T-helper 1 cell treated with Interleukin-12 subunit alpha and Interleukin-12 subunit beta and Interleukin-4 antibody, amounts not matched to agents 30 ng/mL and 1 ng/mL, for 36 hours (primary cell): Measurements from ENCODE around the gene FAM53B. TPM values are rescaled to one million over a fixed set of nuclear protein-coding genes. Genes with fewer than 3 reads are reported as not detected.

Experiments used
- intact Hi-C: fragments of 100-400 bp; cut with micrococcal nuclease; formaldehyde crosslinking; loops from one replicate; pipeline ENCODE4 v1.15.1; 2024
- total RNA-seq: library from RNA; stranded (reverse); gene quantifications from 2 replicates; pipeline ENCODE4 v1.2.3, GENCODE V29; 2022

Gene FAM53B
- total RNA-seq, 1 donor from 2014 or later, result 35.0 TPM

- intact Hi-C loops, result loop anchor here (5.0 kb wide), 1 partner anchor 218 kb away; no protein-coding TSS in a partner anchor
These were observed 44.5 kb downstream of the FAM53B start for GRCh38 chr10:124699471-124700292.

- intact Hi-C loops, result loop anchor here (5.0 kb wide), 1 partner anchor 218 kb away; no protein-coding TSS in a partner anchor
These were observed 45.4 kb downstream of the FAM53B start for GRCh38 chr10:124698545-124699469.

- intact Hi-C loops, result loop anchor here (2.0 to 5.0 kb wide), 2 partner anchors 43 to 219 kb away; no protein-coding TSS in a partner anchor
These were observed 46.2 kb downstream of the FAM53B start for GRCh38 chr10:124697837-124698544.

GRCh38 chr10:124697443-124697836, 46.7 kb downstream of the FAM53B start:
- intact Hi-C loops, result loop anchor here (2.0 to 5.0 kb wide), 2 partner anchors 43 to 220 kb away; no protein-coding TSS in a partner anchor

GRCh38 chr10:124696446-124697392, 47.5 kb downstream of the FAM53B start:
- intact Hi-C loops, result loop anchor here (1.0 to 5.0 kb wide), 5 partner anchors 8 to 221 kb away; no protein-coding TSS in a partner anchor

GRCh38 chr10:124695259-124695658, 48.9 kb downstream of the FAM53B start:
- intact Hi-C loops, result loop anchor here (5.0 kb wide), 1 partner anchor 222 kb away; no protein-coding TSS in a partner anchor

GRCh38 chr10:124694481-124695220, 49.5 kb downstream of the FAM53B start:
- intact Hi-C loops, result loop anchor here (5.0 kb wide), 1 partner anchor 223 kb away; no protein-coding TSS in a partner anchor

GRCh38 chr10:124693801-124694416, 50.3 kb downstream of the FAM53B start:
- intact Hi-C loops, result no loop called here

GRCh38 chr10:124693396-124693795, 50.8 kb downstream of the FAM53B start:
- intact Hi-C loops, result no loop called here

GRCh38 chr10:124692100-124692446, 52.1 kb downstream of the FAM53B start:
- intact Hi-C loops, result no loop called here

GRCh38 chr10:124691421-124692099, 52.6 kb downstream of the FAM53B start:
- intact Hi-C loops, result no loop called here

GRCh38 chr10:124691002-124691401, 53.2 kb downstream of the FAM53B start:
- intact Hi-C loops, result no loop called here

- intact Hi-C loops, result loop anchor here (1.0 to 2.0 kb wide), 4 partner anchors 13 to 42 kb away; no protein-coding TSS in a partner anchor
These were observed 54.2 kb downstream of the FAM53B start for GRCh38 chr10:124689911-124690498.

- intact Hi-C loops, result loop anchor here (1.0 to 2.0 kb wide), 8 partner anchors 7 to 75 kb away; no protein-coding TSS in a partner anchor
These were observed 55.1 kb downstream of the FAM53B start for GRCh38 chr10:124688889-124689670.

- intact Hi-C loops, result loop anchor here (1.0 to 2.0 kb wide), 5 partner anchors 8 to 74 kb away; no protein-coding TSS in a partner anchor
These were observed 55.8 kb downstream of the FAM53B start for GRCh38 chr10:124688386-124688785.

GRCh38 chr10:124686707-124687376, 57.3 kb downstream of the FAM53B start:
- intact Hi-C loops, result no loop called here
